ENCODE results near the gene GNG8.

Gene GNG8

GRCh38 chr19:46635920-46636761 is at the start of gene GNG8:
GNG8 (minus strand) TSS chr19:46636202; CDS start chr19:46634682, 1,520 bp downstream.
- DNase-seq, result no peak

- DNase-seq, result no peak
Measured at GRCh38 chr19:46685189-46685588, 49.2 kb upstream of the GNG8 start.

GRCh38 chr19:46678110-46678732 is 42.2 kb upstream of the GNG8 start:
- DNase-seq, result peak; percentile 67

GRCh38 chr19:46674416-46675178 is 38.6 kb upstream of the GNG8 start:
- DNase-seq, result no peak

GRCh38 chr19:46670813-46671212 is 34.8 kb upstream of the GNG8 start:
- DNase-seq, result no peak

- DNase-seq, result no peak
Measured at GRCh38 chr19:46668662-46669061, 32.7 kb upstream of the GNG8 start.

- DNase-seq, result no peak
Measured at GRCh38 chr19:46665072-46665471, 29.1 kb upstream of the GNG8 start.

- DNase-seq, result peak; percentile 80
Measured at GRCh38 chr19:46661735-46662592, 26.0 kb upstream of the GNG8 start.

- DNase-seq, result peak; percentile 100
Measured at GRCh38 chr19:46661020-46661731, 25.2 kb upstream of the GNG8 start, which contains the start of gene DACT3. DACT3 (minus strand) TSS chr19:46661182; CDS start chr19:46661064, 118 bp downstream.

GRCh38 chr19:46660551-46661019 is 24.6 kb upstream of the GNG8 start:
- no peak for DNase-seq

GRCh38 chr19:46660008-46660517 is 24.1 kb upstream of the GNG8 start:
- no peak for DNase-seq

GRCh38 chr19:46659151-46660007 is 23.4 kb upstream of the GNG8 start:
- DNase-seq, result no peak

GRCh38 chr19:46656541-46656940 is 20.5 kb upstream of the GNG8 start:
- no peak for DNase-seq

GRCh38 chr19:46654621-46655152 is 18.7 kb upstream of the GNG8 start:
- no peak for DNase-seq

GRCh38 chr19:46650445-46650844 is 14.4 kb upstream of the GNG8 start:
- DNase-seq, result no peak

GRCh38 chr19:46648961-46649960 is 13.3 kb upstream of the GNG8 start:
- no peak for DNase-seq

- DNase-seq, result no peak
Measured at GRCh38 chr19:46648060-46648960, 12.3 kb upstream of the GNG8 start.

- no peak for DNase-seq
Measured at GRCh38 chr19:46646402-46646801, 10.4 kb upstream of the GNG8 start.

Measured in CD4-positive, alpha-beta T cell treated with Interferon gamma for 1 hour (primary cell).